ENCODE data around the gene C13orf42.
"Not testable (repeated sequence)": the region's sequence is repeated elsewhere in the genome, so short reads cannot be mapped to it uniquely, and the experiment has no call there.

Gene C13orf42

DNA sequence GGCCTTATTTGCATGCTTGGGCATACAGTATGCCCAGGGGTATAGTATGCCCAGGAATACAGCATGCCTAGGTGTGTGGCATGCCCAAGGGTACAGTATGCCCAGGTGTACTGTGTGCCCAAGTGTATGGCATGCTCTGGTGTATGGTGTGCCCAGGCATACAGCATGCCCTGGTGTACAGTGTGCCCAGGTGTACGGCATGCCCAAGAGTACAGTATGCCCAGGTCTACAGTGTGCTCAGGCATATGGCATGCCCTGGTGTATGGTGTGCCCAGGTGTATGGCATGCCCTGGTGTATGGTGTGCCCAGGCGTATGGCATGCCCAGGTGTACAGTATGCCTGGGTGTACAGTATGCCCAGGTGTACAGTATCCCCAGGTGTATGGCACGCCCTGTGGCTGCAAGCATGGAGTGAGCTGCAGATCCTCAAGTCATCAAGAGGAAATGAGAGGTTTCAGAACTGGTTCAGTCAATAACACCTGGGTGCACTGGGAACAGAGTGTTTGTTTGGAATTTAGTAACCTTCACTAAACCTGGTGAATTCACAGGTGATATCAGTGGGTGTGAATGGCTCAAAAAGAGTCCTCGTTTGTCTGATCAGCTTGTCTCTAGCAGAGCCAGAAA is 7.8 kb upstream of the C13orf42 start:
- no peak for DNase-seq

DNA sequence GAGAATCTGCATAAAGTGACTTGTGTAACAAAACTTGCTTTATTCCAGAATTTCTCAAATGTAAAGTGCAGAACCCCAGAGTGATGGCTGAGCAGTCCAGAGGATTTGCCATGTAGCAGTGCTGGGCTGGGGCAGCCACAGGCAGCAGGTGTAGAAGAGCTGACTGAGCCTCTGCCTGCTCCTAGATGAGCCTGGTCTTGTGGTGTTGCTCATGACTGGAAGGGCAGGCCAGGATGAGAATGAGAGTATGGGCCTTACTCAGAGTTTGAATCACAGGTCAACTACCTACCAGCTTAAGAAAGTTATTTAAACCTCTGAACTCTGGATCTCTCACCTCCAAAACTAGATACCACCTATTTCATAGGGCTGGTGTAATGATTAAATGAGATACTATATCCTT is 2.9 kb upstream of the C13orf42 start:
- DNase-seq: no peak

DNA sequence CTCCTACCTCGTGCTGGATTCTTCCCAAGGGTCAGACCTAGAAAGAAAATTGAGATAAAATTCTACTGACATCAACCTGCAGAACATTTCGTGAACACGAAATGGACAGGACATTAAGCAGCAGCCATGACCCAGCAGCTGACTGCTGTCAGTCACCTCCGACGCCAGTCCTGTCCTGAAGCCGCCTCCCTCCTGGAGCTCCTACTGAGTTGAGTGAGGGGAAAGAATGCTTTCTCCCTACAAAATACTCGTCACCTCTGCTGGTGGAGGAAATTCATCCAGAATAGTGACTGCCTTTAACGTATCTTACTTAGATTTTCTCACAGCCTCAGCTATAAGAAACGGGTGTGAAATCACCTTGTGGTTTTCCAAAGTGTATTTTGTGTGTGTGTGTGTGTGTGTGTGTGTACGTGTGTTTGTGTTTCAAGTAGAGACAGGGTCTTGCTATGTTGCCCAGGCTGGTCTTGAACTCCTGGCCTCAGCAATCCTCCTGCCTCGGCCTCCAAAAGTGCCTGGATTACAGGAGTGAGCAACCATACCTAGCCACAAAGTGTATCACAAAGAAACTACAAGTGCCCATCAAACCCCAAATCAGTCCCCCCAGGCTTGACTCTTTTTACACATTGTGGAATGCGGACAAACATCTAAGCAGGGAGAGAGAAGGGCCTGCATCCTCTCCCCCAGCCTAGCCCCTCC is 2.3 kb upstream of the C13orf42 start:
- no peak for DNase-seq

DNA sequence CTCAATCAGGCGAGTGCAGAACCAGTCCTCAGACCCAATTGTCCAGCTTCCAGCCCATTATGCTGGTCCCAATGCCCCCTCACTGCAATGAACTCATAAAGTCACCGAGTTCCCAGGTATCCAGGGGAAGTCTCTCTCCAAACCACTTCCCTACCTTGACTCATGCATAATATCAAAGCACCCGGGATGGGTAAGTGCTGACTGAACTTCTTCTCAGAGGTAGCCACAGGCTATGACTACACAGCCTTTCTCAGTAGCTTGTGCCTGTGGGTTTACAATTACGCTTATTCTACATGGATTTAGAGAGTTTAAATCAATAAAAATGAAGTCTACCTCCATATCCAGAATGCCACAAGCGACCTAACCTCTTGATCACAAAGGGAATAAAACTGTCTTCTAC is 1.7 kb upstream of the C13orf42 start:
- DNase-seq: no peak

GRCh38 chr13:51111997-51112396 is 923 bp upstream of the C13orf42 start:
- DNase-seq: no peak

- DNase-seq: no peak
Observed at GRCh38 chr13:51107996-51108395, 3.1 kb downstream of the C13orf42 start.

- no peak for DNase-seq
Observed at GRCh38 chr13:51105046-51105445, 6.0 kb downstream of the C13orf42 start.

GRCh38 chr13:51101636-51102235 is 9.3 kb downstream of the C13orf42 start:
- no peak for DNase-seq

DNA sequence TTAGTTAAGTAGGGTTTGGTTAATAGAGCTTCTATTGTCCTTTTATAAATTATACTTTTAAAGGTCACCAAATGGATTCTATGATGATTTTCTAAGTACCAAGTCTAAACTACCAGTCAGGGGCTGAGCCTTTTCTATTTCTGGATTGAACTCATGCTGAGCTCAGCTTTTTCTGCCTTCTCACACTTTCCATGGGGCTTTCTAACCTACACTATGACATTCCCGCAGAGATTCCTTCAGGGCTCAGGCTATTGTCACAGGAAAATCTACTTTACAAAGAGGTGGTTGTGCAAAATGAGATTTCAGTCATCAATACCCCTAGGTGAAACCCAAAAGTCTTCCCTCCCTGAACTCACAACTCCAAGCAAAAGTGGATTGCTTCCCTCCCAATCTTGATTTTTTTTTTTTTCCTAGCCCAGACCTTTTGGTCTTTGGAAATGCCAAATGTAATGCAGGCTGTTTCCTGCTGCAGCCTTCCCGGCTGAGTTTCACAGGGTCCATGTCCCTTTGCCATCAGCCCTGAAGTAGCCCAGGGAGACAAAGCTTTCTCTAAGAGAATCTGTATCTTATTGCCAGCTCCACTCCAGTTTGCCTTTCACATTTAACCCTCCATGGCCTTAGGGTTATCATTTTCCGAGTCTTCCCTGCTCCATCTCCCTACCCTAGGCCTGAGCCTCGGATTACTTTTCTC is 13.6 kb downstream of the C13orf42 start:
- no peak for DNase-seq

DNA sequence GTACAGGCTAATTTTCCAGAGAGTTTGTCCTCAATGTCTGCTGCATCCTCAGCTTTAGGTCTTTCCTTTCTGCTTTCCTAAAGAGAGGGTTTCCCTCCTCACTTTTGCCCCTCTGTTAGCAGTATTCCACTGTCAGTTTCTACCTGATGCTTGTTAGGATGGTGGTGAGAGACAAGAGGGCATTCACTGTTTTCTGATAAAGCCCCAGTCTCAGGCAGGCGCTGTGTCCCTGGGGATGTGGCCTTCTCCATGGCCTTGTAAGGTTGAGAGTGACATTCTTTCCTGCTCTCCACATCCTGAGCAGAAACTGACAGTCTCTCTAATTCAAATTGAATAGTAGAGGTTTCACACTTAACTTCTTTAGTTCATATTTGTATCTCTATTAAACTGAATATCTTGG is 14.9 kb downstream of the C13orf42 start:
- no peak for DNase-seq

- no peak for DNase-seq
Observed at GRCh38 chr13:51093574-51093973, 17.5 kb downstream of the C13orf42 start.

DNA sequence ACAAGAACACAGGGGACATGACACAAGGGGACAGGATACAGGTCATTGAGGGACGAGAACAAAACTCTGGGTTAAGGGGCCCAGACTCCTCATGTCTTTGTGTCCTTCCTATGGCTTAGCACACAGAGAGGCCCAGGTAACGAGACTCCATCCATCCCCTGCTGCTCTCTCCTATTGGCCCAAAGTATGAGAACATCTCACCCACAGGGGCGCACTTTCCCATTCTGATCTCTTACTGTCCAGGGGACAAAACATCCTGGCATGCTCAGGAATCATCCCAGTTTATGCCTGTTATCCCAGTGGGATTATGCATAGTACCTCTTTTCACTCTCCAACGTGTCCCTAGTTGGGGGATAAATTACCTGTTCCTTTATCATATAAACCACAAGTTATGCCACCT is 19.2 kb downstream of the C13orf42 start:
- DNase-seq: no peak

DNA sequence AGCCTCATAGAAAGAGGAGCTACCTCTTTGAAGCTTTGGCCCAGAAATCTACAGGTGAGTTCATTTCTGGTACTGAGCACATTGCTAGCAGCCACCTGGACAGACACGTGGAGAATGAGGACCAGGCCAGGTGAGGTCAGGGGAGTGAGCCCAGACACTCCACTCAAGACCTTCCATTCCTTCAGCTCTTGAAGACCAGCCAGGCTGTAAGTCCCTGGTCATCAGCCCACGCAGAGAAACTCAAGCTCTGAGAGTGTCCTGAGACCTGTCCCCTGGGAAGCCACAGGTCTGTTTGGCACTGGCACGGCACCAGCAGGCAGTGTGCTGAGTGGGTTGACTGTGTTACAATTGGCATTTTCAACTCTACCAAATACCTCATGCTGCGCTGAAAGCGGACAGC is 27.4 kb downstream of the C13orf42 start:
- DNase-seq: no peak

GRCh38 chr13:51080478-51081065 is 30.5 kb downstream of the C13orf42 start:
- not testable (repeated sequence) for DNase-seq

- DNase-seq: no peak
Observed at GRCh38 chr13:51071493-51071892, 39.6 kb downstream of the C13orf42 start.

- peak; percentile 44 for DNase-seq
Observed at GRCh38 chr13:51070005-51070649, 40.9 kb downstream of the C13orf42 start.

DNA sequence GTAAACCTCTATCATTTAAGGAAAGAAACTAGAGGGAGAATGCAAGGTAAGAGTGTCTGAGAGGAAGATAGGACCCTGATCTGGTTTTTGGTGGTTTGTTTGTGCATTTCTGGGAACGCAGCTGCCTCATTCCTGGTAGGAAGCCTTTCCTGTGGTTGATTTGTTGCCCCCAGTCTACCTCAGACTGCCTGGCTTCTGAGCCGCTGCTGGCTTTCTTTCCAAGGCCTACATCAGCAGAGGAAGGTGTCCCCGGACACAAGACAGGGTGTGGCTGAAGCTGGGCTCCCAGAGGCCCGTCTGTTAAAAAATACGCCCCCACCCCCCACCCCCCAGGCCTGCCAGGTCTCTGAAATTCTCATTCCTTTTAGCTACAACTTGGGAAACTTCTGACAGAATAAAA is 42.6 kb downstream of the C13orf42 start:
- DNase-seq: no peak

GRCh38 chr13:51067706-51068105 is 43.4 kb downstream of the C13orf42 start:
- DNase-seq: no peak

DNA sequence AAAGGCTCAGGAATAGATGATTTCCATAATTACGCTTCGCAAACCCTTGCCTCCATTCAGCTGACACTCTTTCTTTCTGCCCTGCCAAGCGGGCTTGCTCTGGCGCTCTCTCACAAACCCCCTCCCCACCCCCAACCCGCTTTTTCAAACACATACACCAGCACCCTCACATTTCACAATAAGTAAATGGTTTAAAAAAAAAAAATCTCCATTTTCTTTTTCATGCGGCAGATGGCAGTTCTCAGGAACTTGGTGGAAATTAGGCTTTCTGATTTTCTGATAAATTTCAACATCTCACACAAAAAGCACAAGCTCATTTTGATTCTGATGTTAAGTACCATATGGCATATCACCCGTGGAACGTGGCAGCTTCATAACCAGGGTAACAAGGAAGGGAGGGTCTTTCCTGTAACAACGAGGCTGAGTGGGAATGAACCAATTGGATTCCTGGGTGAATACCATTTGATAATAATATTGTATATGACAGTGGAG is 43.8 kb downstream of the C13orf42 start:
- DNase-seq: no peak

GRCh38 chr13:51066091-51066831 is 44.8 kb downstream of the C13orf42 start:
- DNase-seq: no peak

GRCh38 chr13:51065372-51066090 is 45.5 kb downstream of the C13orf42 start:
- no peak for DNase-seq

Measured in 8988T (cell line).